Measurements from ENCODE around the gene NFU1. TPM values are rescaled to one million over a fixed set of nuclear protein-coding genes. Genes with fewer than 3 reads are reported as not detected.

Gene NFU1
- total RNA-seq, 1 donor = 34.0 TPM

DNA sequence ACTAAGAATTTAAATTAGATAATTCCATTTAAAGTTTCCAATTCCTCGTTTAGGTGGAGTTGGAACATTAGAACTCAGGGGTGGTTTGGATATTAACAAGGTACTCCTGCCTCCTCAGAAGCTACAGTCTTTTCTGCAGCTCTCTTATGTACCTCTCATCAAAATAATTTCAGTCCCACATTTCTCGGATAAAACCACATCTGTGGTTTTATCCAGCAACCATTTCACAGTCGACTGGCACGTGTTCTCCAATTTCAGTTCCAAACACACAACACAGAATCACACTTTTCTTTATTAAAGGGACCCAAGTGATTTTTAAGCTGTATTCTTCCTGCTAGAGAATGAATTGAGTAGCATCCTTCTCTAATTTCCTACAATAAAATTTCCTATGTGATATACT is 22.7 kb upstream of the NFU1 start:
- Histone ChIP-seq H3K4me2 (ENCODE audit: insufficient read depth, low read length) (no peak overlapping the region), H2AFZ (ENCODE audit: low read length) (no peak overlapping the region), H3K9me3 (ENCODE audit: low read depth, low read length) (no peaks in the 10 kb centered on the region), H3K79me2 (ENCODE audit: insufficient read depth, low read length) (no peaks in the 10 kb centered on the region), H4K20me1 (ENCODE audit: insufficient read depth, low read length) (peaks cover under 1% of the 10 kb centered on the region), H3K4me3 (ENCODE audit: insufficient read depth, low read length) (no peak overlapping the region), H3K27me3 (ENCODE audit: insufficient read depth, low read length) (no peaks in the 10 kb centered on the region), H3K4me1 (ENCODE audit: insufficient read depth, low read length) (no peaks in the 10 kb centered on the region), H3K27ac (ENCODE audit: low read depth, low read length) (no peak overlapping the region), H3K36me3 (ENCODE audit: insufficient read depth, low read length) (peaks cover 5% of the 10 kb centered on the region)
- DNase-seq (ENCODE audit: insufficient read length, low spot score, missing footprints) = no peak
- TF ChIP-seq, protein P1, sequence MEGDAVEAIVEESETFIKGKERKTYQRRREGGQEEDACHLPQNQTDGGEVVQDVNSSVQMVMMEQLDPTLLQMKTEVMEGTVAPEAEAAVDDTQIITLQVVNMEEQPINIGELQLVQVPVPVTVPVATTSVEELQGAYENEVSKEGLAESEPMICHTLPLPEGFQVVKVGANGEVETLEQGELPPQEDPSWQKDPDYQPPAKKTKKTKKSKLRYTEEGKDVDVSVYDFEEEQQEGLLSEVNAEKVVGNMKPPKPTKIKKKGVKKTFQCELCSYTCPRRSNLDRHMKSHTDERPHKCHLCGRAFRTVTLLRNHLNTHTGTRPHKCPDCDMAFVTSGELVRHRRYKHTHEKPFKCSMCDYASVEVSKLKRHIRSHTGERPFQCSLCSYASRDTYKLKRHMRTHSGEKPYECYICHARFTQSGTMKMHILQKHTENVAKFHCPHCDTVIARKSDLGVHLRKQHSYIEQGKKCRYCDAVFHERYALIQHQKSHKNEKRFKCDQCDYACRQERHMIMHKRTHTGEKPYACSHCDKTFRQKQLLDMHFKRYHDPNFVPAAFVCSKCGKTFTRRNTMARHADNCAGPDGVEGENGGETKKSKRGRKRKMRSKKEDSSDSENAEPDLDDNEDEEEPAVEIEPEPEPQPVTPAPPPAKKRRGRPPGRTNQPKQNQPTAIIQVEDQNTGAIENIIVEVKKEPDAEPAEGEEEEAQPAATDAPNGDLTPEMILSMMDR (IDR thresholded peaks at IDR 0.05; ENCODE audit: extremely low read depth, low read depth, low read length) = no peak

DNA sequence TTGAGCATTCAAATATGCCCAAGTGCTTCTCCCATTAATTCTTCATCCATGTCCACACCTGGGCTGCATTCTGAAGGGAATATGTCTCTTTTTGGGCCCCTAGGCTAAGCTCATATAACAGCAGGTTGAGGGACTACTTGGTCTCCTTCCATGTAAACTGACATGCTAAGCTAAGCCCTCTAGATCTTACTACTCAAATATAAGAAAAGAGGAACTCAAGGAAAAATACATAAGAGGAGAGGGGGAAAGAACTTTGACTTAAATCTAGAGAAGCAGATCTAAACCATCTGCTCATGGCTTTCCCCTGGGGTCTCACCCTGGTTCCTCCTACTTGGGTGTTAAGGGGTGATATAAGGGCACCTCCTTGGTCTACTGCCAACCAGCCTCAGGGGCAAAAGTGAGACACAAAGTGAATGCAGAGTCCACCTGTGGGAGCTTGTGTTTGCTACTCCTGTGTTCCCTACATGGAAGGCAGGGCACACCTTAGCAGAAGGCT is 19.8 kb upstream of the NFU1 start:
- TF ChIP-seq, protein P1 (IDR thresholded peaks at IDR 0.05; ENCODE audit: extremely low read depth, low read depth, low read length) = no peak
- DNase-seq (ENCODE audit: insufficient read length, low spot score, missing footprints) = no peak
- peaks cover 2% of the 10 kb centered on the region for H4K20me1 ChIP-seq (ENCODE audit: insufficient read depth, low read length)

DNA sequence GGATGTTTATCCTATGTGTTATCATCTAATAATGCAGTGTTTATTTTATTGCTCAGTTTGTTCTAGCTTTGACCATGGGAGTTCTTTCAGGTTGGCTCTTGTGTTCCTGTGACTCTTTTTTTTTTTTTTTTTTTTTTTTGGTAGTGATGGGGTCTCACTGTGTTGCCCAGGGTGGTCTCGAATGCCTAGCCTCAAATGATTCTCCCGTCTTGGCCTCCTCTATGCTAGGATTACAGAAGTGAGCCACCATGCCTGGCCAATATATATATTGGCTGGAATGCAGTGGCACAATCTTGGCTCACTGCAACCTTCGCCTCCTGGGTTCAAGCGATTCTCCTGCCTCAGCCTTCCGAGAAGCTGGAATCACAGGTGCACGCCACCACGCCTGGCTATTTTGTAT is 18.9 kb upstream of the NFU1 start:
- Histone ChIP-seq H4K20me1 (ENCODE audit: insufficient read depth, low read length) (peaks cover 2% of the 10 kb centered on the region), H3K27ac (ENCODE audit: low read depth, low read length) (no peak overlapping the region), H3K4me1 (ENCODE audit: insufficient read depth, low read length) (no peaks in the 10 kb centered on the region), H3K4me2 (ENCODE audit: insufficient read depth, low read length) (no peak overlapping the region), H3K36me3 (ENCODE audit: insufficient read depth, low read length) (no peaks in the 10 kb centered on the region), H3K27me3 (ENCODE audit: insufficient read depth, low read length) (no peaks in the 10 kb centered on the region), H3K9me3 (ENCODE audit: low read depth, low read length) (no peaks in the 10 kb centered on the region), H3K4me3 (ENCODE audit: insufficient read depth, low read length) (no peak overlapping the region), H2AFZ (ENCODE audit: low read length) (no peak overlapping the region), H3K79me2 (ENCODE audit: insufficient read depth, low read length) (no peaks in the 10 kb centered on the region)
- TF ChIP-seq, protein P1 (IDR thresholded peaks at IDR 0.05; ENCODE audit: extremely low read depth, low read depth, low read length) = no peak
- no peak for DNase-seq (ENCODE audit: insufficient read length, low spot score, missing footprints)

More for the DNA sequence above, 19.8 kb upstream of the NFU1 start:
- Histone ChIP-seq H3K79me2 (ENCODE audit: insufficient read depth, low read length) (no peaks in the 10 kb centered on the region), H3K27me3 (ENCODE audit: insufficient read depth, low read length) (no peaks in the 10 kb centered on the region), H3K4me1 (ENCODE audit: insufficient read depth, low read length) (no peaks in the 10 kb centered on the region), H2AFZ (ENCODE audit: low read length) (no peak overlapping the region), H3K4me2 (ENCODE audit: insufficient read depth, low read length) (no peak overlapping the region), H3K27ac (ENCODE audit: low read depth, low read length) (no peak overlapping the region), H3K4me3 (ENCODE audit: insufficient read depth, low read length) (no peak overlapping the region), H3K36me3 (ENCODE audit: insufficient read depth, low read length) (no peaks in the 10 kb centered on the region), H3K9me3 (ENCODE audit: low read depth, low read length) (no peaks in the 10 kb centered on the region)

DNA sequence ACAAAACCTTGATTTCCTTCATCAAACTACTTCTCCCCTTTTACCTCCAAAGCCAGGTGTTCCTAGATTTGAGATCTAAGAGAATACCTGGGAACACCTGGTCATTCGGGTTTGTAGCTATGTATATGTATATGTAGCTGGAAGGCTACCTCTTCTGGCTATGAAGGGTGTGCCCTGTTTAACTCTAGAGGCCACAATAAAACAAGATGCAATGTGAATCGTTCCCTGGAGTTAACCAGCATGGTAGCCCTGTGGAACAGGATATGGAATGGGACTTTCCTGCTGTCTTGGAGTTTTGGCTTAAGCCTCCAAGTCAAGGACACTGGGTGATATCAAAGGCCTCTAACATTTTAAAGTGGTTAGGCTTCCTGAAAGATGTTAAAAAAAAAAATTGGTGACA is 17.7 kb upstream of the NFU1 start:
- H3K27me3 ChIP-seq (ENCODE audit: insufficient read depth, low read length) = no peaks in the 10 kb centered on the region
- H2AFZ ChIP-seq (ENCODE audit: low read length) = no peak overlapping the region
- H3K4me1 ChIP-seq (ENCODE audit: insufficient read depth, low read length) = no peaks in the 10 kb centered on the region
- no peak overlapping the region for H3K27ac ChIP-seq (ENCODE audit: low read depth, low read length)
- no peak overlapping the region for H3K4me2 ChIP-seq (ENCODE audit: insufficient read depth, low read length)
- H3K79me2 ChIP-seq (ENCODE audit: insufficient read depth, low read length) = no peaks in the 10 kb centered on the region
- no peak overlapping the region for H3K4me3 ChIP-seq (ENCODE audit: insufficient read depth, low read length)
- DNase-seq (ENCODE audit: insufficient read length, low spot score, missing footprints) = no peak
- TF ChIP-seq, protein P1 (IDR thresholded peaks at IDR 0.05; ENCODE audit: extremely low read depth, low read depth, low read length) = no peak
- no peaks in the 10 kb centered on the region for H3K36me3 ChIP-seq (ENCODE audit: insufficient read depth, low read length)
- peaks cover 2% of the 10 kb centered on the region for H4K20me1 ChIP-seq (ENCODE audit: insufficient read depth, low read length)
- H3K9me3 ChIP-seq (ENCODE audit: low read depth, low read length) = no peaks in the 10 kb centered on the region
